Trophoblast cell (in vitro differentiated cells and primary cell): ENCODE results near the gene CMTM6.

Experiments used
- DNase-seq, 2 donors: peaks; one replicate each; pipeline ENCODE4 v3.0.0-alpha.2; 2016
- H2AFZ ChIP-seq: 2 replicates; pipeline ENCODE4 v1.6.1; 2013; ENCODE audit warnings: low read length, moderate library complexity, mild to moderate bottlenecking; ENCODE audit not compliant: insufficient read depth, poor library complexity
- H2AK5ac ChIP-seq: 2 replicates; pipeline ENCODE4 v1.6.1; 2013; ENCODE audit warnings: mild to moderate bottlenecking, low read length
- H2BK120ac ChIP-seq: 2 replicates; pipeline ENCODE4 v1.6.1; 2013; ENCODE audit warnings: low read length, mild to moderate bottlenecking, moderate library complexity; ENCODE audit not compliant: insufficient read depth, poor library complexity
- H2BK12ac ChIP-seq: 2 replicates; pipeline ENCODE4 v1.6.1; 2013; ENCODE audit warnings: mild to moderate bottlenecking, low read length, moderate library complexity
- H2BK5ac ChIP-seq: 2 replicates; pipeline ENCODE4 v1.6.1; 2013; ENCODE audit warnings: low read length, low read depth, moderate library complexity, mild to moderate bottlenecking; ENCODE audit not compliant: poor library complexity
- H3K14ac ChIP-seq: 2 replicates; pipeline ENCODE4 v1.6.1; 2013; ENCODE audit warnings: mild to moderate bottlenecking, low read length
- H3K18ac ChIP-seq: 2 replicates; pipeline ENCODE4 v1.6.1; 2013; ENCODE audit warnings: mild to moderate bottlenecking, low read length
- H3K23ac ChIP-seq: 2 replicates; pipeline ENCODE4 v1.6.1; 2013; ENCODE audit warnings: low read length
- H3K27ac ChIP-seq: 2 replicates; pipeline ENCODE4 v1.5.1; 2013; ENCODE audit warnings: low read depth, mild to moderate bottlenecking, inconsistent platforms, low read length, moderate library complexity
- H3K27me3 ChIP-seq: 2 replicates; pipeline ENCODE4 v1.6.1; 2013; ENCODE audit warnings: inconsistent platforms, mild to moderate bottlenecking, low read length, moderate library complexity; ENCODE audit not compliant: insufficient read depth
- H3K36me3 ChIP-seq, 2 experiments: 1 replicate in 1 of 2; 2 replicates in 1 of 2; pipeline ENCODE4 v1.6.1; 2013; ENCODE audit warnings: low read length in 2 of 2, mild to moderate bottlenecking in 2 of 2, moderate library complexity in 1 of 2; ENCODE audit not compliant: insufficient read depth in 2 of 2, control insufficient read depth in 1 of 2
- H3K4ac ChIP-seq: 2 replicates; pipeline ENCODE4 v1.6.1; 2013; ENCODE audit warnings: low read depth, mild to moderate bottlenecking, low read length, moderate library complexity
- H3K4me1 ChIP-seq, 2 experiments: 1 replicate in 1 of 2; 2 replicates in 1 of 2; pipeline ENCODE4 v1.6.1; 2013; ENCODE audit warnings: low read length in 2 of 2, mild to moderate bottlenecking in 2 of 2, moderate library complexity in 1 of 2; ENCODE audit not compliant: insufficient read depth in 2 of 2, control insufficient read depth in 1 of 2
- H3K4me2 ChIP-seq: 2 replicates; pipeline ENCODE4 v1.6.1; 2013; ENCODE audit warnings: inconsistent platforms, mild to moderate bottlenecking, low read length, moderate library complexity
- H3K4me3 ChIP-seq: 2 replicates; pipeline ENCODE4 v1.5.1; 2013; ENCODE audit warnings: mild to moderate bottlenecking, low read depth, low read length, inconsistent platforms
- H3K79me1 ChIP-seq: one replicate; pipeline ENCODE4 v1.6.1; 2013; ENCODE audit warnings: low read length
- H3K79me2 ChIP-seq: 2 replicates; pipeline ENCODE4 v1.6.1; 2013; ENCODE audit warnings: low read length, mild to moderate bottlenecking; ENCODE audit not compliant: control insufficient read depth, insufficient read depth, poor library complexity
- H3K9ac ChIP-seq: 2 replicates; pipeline ENCODE4 v1.6.1; 2013; ENCODE audit warnings: mild to moderate bottlenecking, low read length
- H3K9me3 ChIP-seq: 2 replicates; pipeline ENCODE4 v1.6.1; 2013; ENCODE audit warnings: low read depth, mild to moderate bottlenecking, control low read depth, inconsistent platforms, low read length; ENCODE audit not compliant: insufficient read depth
- H4K12ac ChIP-seq: 2 replicates; pipeline ENCODE4 v1.6.1; 2013; ENCODE audit warnings: low read depth, mild to moderate bottlenecking, low read length, moderate library complexity
- H4K8ac ChIP-seq: 2 replicates; pipeline ENCODE4 v1.6.1; 2013; ENCODE audit warnings: low read depth, mild to moderate bottlenecking, low read length, moderate library complexity
- H4K91ac ChIP-seq: one replicate; pipeline ENCODE4 v1.6.1; 2013; ENCODE audit warnings: low read depth, mild to moderate bottlenecking, low read length, moderate library complexity
- WGBS: extraction: QIAGEN DNeasy Blood & Tissue Kit; methylation state at CpG from one replicate; pipeline ENCODE4 v1.1.7; 2013; ENCODE audit warnings: missing lambda C conversion rate; ENCODE audit not compliant: insufficient read length, insufficient coverage; ENCODE audit errors: extremely low coverage; 5-methylcytosine and 5-hydroxymethylcytosine counted together

Gene CMTM6

DNA sequence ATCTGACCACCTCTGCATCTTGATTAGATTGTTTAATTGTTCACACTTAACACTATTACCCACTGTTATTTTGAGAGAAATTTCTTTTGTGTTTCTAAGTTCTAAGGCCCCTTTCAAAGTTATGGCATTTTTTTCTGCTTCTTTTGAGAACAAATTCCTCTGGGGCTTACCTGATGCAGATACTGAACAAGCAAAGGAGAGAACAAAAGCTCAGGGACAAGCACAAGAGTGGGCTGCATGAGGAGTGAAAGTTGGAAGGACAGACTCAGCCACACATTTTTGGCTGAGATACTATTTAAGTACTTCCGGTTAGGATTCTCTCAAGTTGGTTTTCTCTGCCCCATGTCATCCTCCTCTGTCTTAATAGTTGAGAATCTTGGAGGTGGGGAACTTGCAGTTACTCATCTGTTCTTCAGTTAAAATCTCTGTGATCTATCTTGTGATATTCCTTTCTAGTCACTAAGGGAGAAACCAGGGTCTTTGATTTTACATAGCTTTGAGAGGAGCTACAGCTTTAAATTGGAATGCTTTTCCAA lies 54.7 kb downstream of the CMTM6 start:
- Histone ChIP-seq H2AK5ac (no peak overlapping the region), H2BK5ac (no peak overlapping the region), H4K8ac (no peak overlapping the region), H3K79me2 (no peaks in the 10 kb centered on the region), H2BK12ac (no peak overlapping the region), H3K4me3 (no peak overlapping the region), H3K9me3 (no peaks in the 10 kb centered on the region), H3K4ac (no peak overlapping the region), H2AFZ (no peak overlapping the region), H3K18ac (no peak overlapping the region), H3K4me2 (no peak overlapping the region), H3K79me1 (no peaks in the 10 kb centered on the region), H3K14ac (no peak overlapping the region), H3K36me3 (peaks cover 0 to 2% of the 10 kb centered on the region in 2 experiments), H3K23ac (no peak overlapping the region), H3K27me3 (no peaks in the 10 kb centered on the region), H3K27ac (no peak overlapping the region), H3K4me1 (no peaks in the 10 kb centered on the region), H2BK120ac (no peak overlapping the region), H4K12ac (no peak overlapping the region), H4K91ac (no peak overlapping the region), H3K9ac (no peak overlapping the region)
- no peak for DNase-seq
- WGBS = no CpG with 5 or more reads among the region's 1 CpG

- Histone ChIP-seq H3K4me3 (no peak overlapping the region), H3K4ac (no peak overlapping the region), H2BK12ac (no peak overlapping the region), H3K9ac (no peak overlapping the region), H3K27ac (no peak overlapping the region), H3K23ac (no peak overlapping the region), H4K8ac (no peak overlapping the region), H3K4me1 (peaks cover 3 to 4% of the 10 kb centered on the region in 2 experiments), H3K79me1 (no peaks in the 10 kb centered on the region), H4K12ac (no peak overlapping the region), H3K36me3 (peaks cover 2 to 3% of the 10 kb centered on the region in 2 experiments), H2BK5ac (no peak overlapping the region), H2BK120ac (no peak overlapping the region), H3K27me3 (no peaks in the 10 kb centered on the region), H3K4me2 (no peak overlapping the region), H2AFZ (no peak overlapping the region), H3K14ac (no peak overlapping the region), H3K18ac (no peak overlapping the region), H4K91ac (no peak overlapping the region), H3K79me2 (no peaks in the 10 kb centered on the region), H3K9me3 (no peaks in the 10 kb centered on the region), H2AK5ac (no peak overlapping the region)
- peak; percentile 70 to 96 for DNase-seq
- no CpG with 5 or more reads among the region's 1 CpG for WGBS
Observed at GRCh38 chr3:32443478-32443877, 59.2 kb downstream of the CMTM6 start.

GRCh38 chr3:32442766-32443165 lies 59.9 kb downstream of the CMTM6 start:
- Histone ChIP-seq H4K8ac (no peak overlapping the region), H3K4ac (no peak overlapping the region), H3K4me3 (no peak overlapping the region), H3K79me2 (no peaks in the 10 kb centered on the region), H3K23ac (no peak overlapping the region), H3K4me2 (no peak overlapping the region), H2AK5ac (no peak overlapping the region), H4K91ac (no peak overlapping the region), H2AFZ (no peak overlapping the region), H2BK5ac (no peak overlapping the region), H3K4me1 (peaks cover 3 to 6% of the 10 kb centered on the region in 2 experiments), H3K27ac (no peak overlapping the region), H3K18ac (no peak overlapping the region), H3K14ac (no peak overlapping the region), H3K79me1 (no peaks in the 10 kb centered on the region), H3K36me3 (peaks cover 2 to 3% of the 10 kb centered on the region in 2 experiments), H4K12ac (no peak overlapping the region), H3K9me3 (no peaks in the 10 kb centered on the region), H2BK12ac (no peak overlapping the region), H3K27me3 (no peaks in the 10 kb centered on the region), H3K9ac (no peak overlapping the region), H2BK120ac (no peak overlapping the region)
- DNase-seq = peak in 1 of 2 donors; percentile 84
- WGBS = no CpG with 5 or more reads among the region's 3 CpGs

DNA sequence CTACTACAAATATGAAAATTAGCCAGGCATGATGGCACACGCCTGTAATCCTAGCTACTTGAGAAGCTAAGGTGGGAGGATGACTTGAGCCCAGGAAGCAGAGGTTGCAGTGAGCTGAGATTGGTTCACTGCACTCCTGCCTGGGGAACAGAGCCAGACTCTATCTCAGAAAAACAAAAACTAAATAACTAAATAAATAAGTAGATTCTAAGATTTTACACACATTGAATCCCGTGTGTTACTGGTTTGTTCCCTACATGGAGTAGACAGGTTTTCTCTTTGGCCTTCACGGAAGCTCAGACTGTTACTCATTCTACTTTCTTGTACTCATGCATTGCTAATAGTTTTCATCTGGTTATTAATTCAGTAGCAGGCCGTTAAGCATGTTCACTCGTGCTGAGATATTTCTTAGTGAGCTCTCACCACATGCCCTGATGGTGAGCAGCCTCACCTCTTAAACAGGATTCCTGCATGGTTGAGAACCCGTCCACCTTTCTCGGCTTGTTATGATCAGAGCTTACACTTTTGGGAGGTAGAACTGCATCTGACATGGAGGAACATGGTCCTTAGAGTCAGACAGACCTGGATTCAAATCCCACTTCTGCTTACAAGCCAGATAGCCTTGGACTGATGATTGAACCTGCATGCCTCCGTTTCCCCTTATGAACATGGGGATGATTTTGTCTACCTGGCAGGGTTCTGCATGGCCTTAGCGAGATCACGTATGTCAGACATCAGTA lies 61.9 kb downstream of the CMTM6 start:
- H3K4me3 ChIP-seq = no peak overlapping the region
- no peaks in the 10 kb centered on the region for H3K79me2 ChIP-seq
- no peaks in the 10 kb centered on the region for H3K27me3 ChIP-seq
- H3K9me3 ChIP-seq = no peaks in the 10 kb centered on the region
- H3K4ac ChIP-seq = no peak overlapping the region
- no CpG with 5 or more reads among the region's 10 CpGs for WGBS
- H2BK5ac ChIP-seq = no peak overlapping the region
- H2AFZ ChIP-seq = no peak overlapping the region
- H4K12ac ChIP-seq = no peak overlapping the region
- no peak overlapping the region for H4K91ac ChIP-seq
- no peak overlapping the region for H3K23ac ChIP-seq
- peaks cover 3 to 9% of the 10 kb centered on the region in 2 experiments for H3K4me1 ChIP-seq
- H3K14ac ChIP-seq = no peak overlapping the region
- H3K18ac ChIP-seq = no peak overlapping the region
- no peak overlapping the region for H2BK120ac ChIP-seq
- H2BK12ac ChIP-seq = no peak overlapping the region
- H3K36me3 ChIP-seq = peaks cover 2 to 3% of the 10 kb centered on the region in 2 experiments
- no peak overlapping the region for H3K27ac ChIP-seq
- no peak overlapping the region for H2AK5ac ChIP-seq
- H4K8ac ChIP-seq = no peak overlapping the region
- no peak overlapping the region for H3K4me2 ChIP-seq
- H3K79me1 ChIP-seq = no peaks in the 10 kb centered on the region
- H3K9ac ChIP-seq = no peak overlapping the region
- DNase-seq = no peak
